Stimulated activated naive CD4-positive, alpha-beta T cell (primary cell): ENCODE results near the gene MROH8.

Experiments
- DNase-seq, 6 experiments: peaks; one replicate each; lab custom pipeline; 2025; lab: John Stamatoyannopoulos, UW

MROH8 gene

GRCh38 chr20:37178839-37179682 is at the start of gene MROH8, which contains the start of gene RPN2:
Gene MROH8 (minus strand): TSS chr20:37179548.
Gene RPN2 (plus strand): TSS chr20:37179330. CDS start chr20:37179357, 27 bp downstream.
- DNase-seq, result peak; percentile 90 to 95 (median 92)

GRCh38 chr20:37228656-37229055 is 49.3 kb upstream of the MROH8 start:
- no peak for DNase-seq

- no peak for DNase-seq
Observed at GRCh38 chr20:37228082-37228481, 48.7 kb upstream of the MROH8 start.

GRCh38 chr20:37226889-37227288 is 47.5 kb upstream of the MROH8 start:
- DNase-seq, result no peak

GRCh38 chr20:37225146-37225545 is 45.8 kb upstream of the MROH8 start:
- no peak for DNase-seq

GRCh38 chr20:37223053-37223452 is 43.7 kb upstream of the MROH8 start:
- DNase-seq, result no peak

GRCh38 chr20:37222086-37222485 is 42.7 kb upstream of the MROH8 start:
- no peak for DNase-seq

GRCh38 chr20:37220731-37221130 is 41.4 kb upstream of the MROH8 start:
- no peak for DNase-seq

- no peak for DNase-seq
Observed at GRCh38 chr20:37219751-37220668, 40.7 kb upstream of the MROH8 start.

- DNase-seq, result no peak
Observed at GRCh38 chr20:37218976-37219375, 39.6 kb upstream of the MROH8 start.

GRCh38 chr20:37218441-37218840 is 39.1 kb upstream of the MROH8 start:
- no peak for DNase-seq

GRCh38 chr20:37209661-37210314 is 30.4 kb upstream of the MROH8 start:
- DNase-seq, result no peak

- no peak for DNase-seq
Observed at GRCh38 chr20:37209193-37209592, 29.8 kb upstream of the MROH8 start.

- DNase-seq, result no peak
Observed at GRCh38 chr20:37207171-37207570, 27.8 kb upstream of the MROH8 start.

- DNase-seq, result no peak
Observed at GRCh38 chr20:37205794-37206193, 26.4 kb upstream of the MROH8 start.

GRCh38 chr20:37205130-37205529 is 25.8 kb upstream of the MROH8 start:
- no peak for DNase-seq

GRCh38 chr20:37204056-37204455 is 24.7 kb upstream of the MROH8 start:
- no peak for DNase-seq

GRCh38 chr20:37202267-37202943 is 23.1 kb upstream of the MROH8 start:
- DNase-seq, result peak in 3 of 6 experiments; percentile 6 to 39 (median 35)

- DNase-seq, result no peak
Observed at GRCh38 chr20:37201827-37202162, 22.4 kb upstream of the MROH8 start.

GRCh38 chr20:37200926-37201826 is 21.8 kb upstream of the MROH8 start:
- no peak for DNase-seq

- DNase-seq, result no peak
Observed at GRCh38 chr20:37200376-37200775, 21.0 kb upstream of the MROH8 start.
